HEK293 (cell line): ENCODE data around the gene COL6A1.
A peak's percentile ranks its signal among the peaks of the same experiment; 100 is the strongest.

Experiments used
- CTCF ChIA-PET: fragments of 350-600 bp; formaldehyde crosslinking; extraction: SDS; loops from one replicate; lab custom pipeline; 2021; ENCODE audit warnings: antibody characterized with exemption; lab: Yijun Ruan, JAX
- POLR2A ChIA-PET: fragments of 300-600 bp; formaldehyde crosslinking; extraction: SDS; loops from one replicate; lab custom pipeline; 2020; ENCODE audit warnings: antibody characterized with exemption, inconsistent platforms; lab: Yijun Ruan, JAX
- H3K27ac ChIP-seq: fragments of 200-500 bp; sonication (Bioruptor generic); 2 replicates; pipeline ENCODE4 v1.5.1; 2014; ENCODE audit warnings: low read depth, low read length, control low read depth, inconsistent platforms; ENCODE audit errors: extremely low read depth
- H3K36me3 ChIP-seq, 2 experiments: fragments of 200-500 bp in 1 of 2; sonication (Bioruptor generic) in 1 of 2; 1 replicate in 1 of 2; 2 replicates in 1 of 2; pipeline ENCODE4 v1.5.1; 2014 to 2017; ENCODE audit warnings: inconsistent platforms in 2 of 2, low read length in 2 of 2; ENCODE audit not compliant: control insufficient read depth in 2 of 2, insufficient read depth in 1 of 2
- H3K4me1 ChIP-seq: fragments of 200-500 bp; sonication (Bioruptor generic); 2 replicates; pipeline ENCODE4 v1.5.1; 2014; ENCODE audit warnings: mild to moderate bottlenecking, low read length, inconsistent platforms; ENCODE audit not compliant: control insufficient read depth, insufficient read depth
- H3K4me3 ChIP-seq: 2 replicates; pipeline ENCODE4 v1.5.1; 2011; ENCODE audit warnings: low read depth, mild to moderate bottlenecking, control low read depth, low read length, moderate library complexity
- H3K9me3 ChIP-seq: fragments of 200-500 bp; sonication (Bioruptor generic); 2 replicates; pipeline ENCODE4 v1.5.1; 2014; ENCODE audit warnings: low read depth, low read length, inconsistent platforms; ENCODE audit not compliant: control insufficient read depth, insufficient read depth
- CTCF ChIP-seq: fragments of 450-650 bp; formaldehyde crosslinking; IDR thresholded peaks from 2 replicates; pipeline ENCODE4 v1.5.1; 2016; ENCODE audit warnings: missing biosample characterization, missing genetic modification characterization
- EGR2 ChIP-seq: fragments of 450-650 bp; formaldehyde crosslinking; IDR thresholded peaks from 2 replicates; pipeline ENCODE4 v1.5.1; 2016; ENCODE audit warnings: low read depth, missing biosample characterization, missing genetic modification characterization
- GLIS1 ChIP-seq: fragments of 450-650 bp; formaldehyde crosslinking; IDR thresholded peaks from 2 replicates; pipeline ENCODE4 v1.5.1; 2016; ENCODE audit warnings: missing biosample characterization, missing genetic modification characterization
- KLF1 ChIP-seq: fragments of 450-650 bp; formaldehyde crosslinking; IDR thresholded peaks from 2 replicates; pipeline ENCODE4 v1.5.1; 2016; ENCODE audit warnings: missing biosample characterization, missing genetic modification characterization
- KLF17 ChIP-seq: fragments of 450-650 bp; formaldehyde crosslinking; IDR thresholded peaks from 2 replicates; pipeline ENCODE4 v1.5.1; 2016; ENCODE audit warnings: missing biosample characterization, missing genetic modification characterization
- PRDM10 ChIP-seq: fragments of 450-650 bp; formaldehyde crosslinking; IDR thresholded peaks from 2 replicates; pipeline ENCODE4 v1.5.1; 2016; ENCODE audit warnings: missing biosample characterization, missing genetic modification characterization
- SETDB1 ChIP-seq: IDR thresholded peaks from one replicate; pipeline ENCODE4 v1.6.1; 2017; ENCODE audit warnings: mild to moderate bottlenecking, low read length, moderate library complexity, mixed read lengths; ENCODE audit not compliant: insufficient read length
- SP2 ChIP-seq: fragments of 450-650 bp; formaldehyde crosslinking; IDR thresholded peaks from 2 replicates; pipeline ENCODE4 v1.5.1; 2016; ENCODE audit warnings: missing biosample characterization, missing genetic modification characterization
- SP3 ChIP-seq: fragments of 450-650 bp; formaldehyde crosslinking; IDR thresholded peaks from 2 replicates; pipeline ENCODE4 v1.5.1; 2016; ENCODE audit warnings: missing biosample characterization, missing genetic modification characterization
- SP7 ChIP-seq: fragments of 450-650 bp; formaldehyde crosslinking; IDR thresholded peaks from 2 replicates; pipeline ENCODE4 v1.5.1; 2016; ENCODE audit warnings: missing biosample characterization, missing genetic modification characterization
- WT1 ChIP-seq: fragments of 450-650 bp; formaldehyde crosslinking; IDR thresholded peaks from 2 replicates; pipeline ENCODE4 v1.5.1; 2016; ENCODE audit warnings: missing biosample characterization, missing genetic modification characterization
- ZBTB26 ChIP-seq: fragments of 450-650 bp; formaldehyde crosslinking; optimal IDR thresholded peaks from 2 replicates; pipeline ENCODE3; 2016; ENCODE audit warnings: missing biosample characterization, mild to moderate bottlenecking, missing genetic modification characterization
- ZFHX2 ChIP-seq: fragments of 450-650 bp; formaldehyde crosslinking; conservative IDR thresholded peaks from 2 replicates; pipeline ENCODE4 v1.5.1; 2016; ENCODE audit warnings: missing biosample characterization, missing genetic modification characterization
- ZNF18 ChIP-seq: fragments of 450-650 bp; formaldehyde crosslinking; IDR thresholded peaks from 2 replicates; pipeline ENCODE4 v1.5.1; 2016; ENCODE audit warnings: missing biosample characterization, missing genetic modification characterization
- ZNF335 ChIP-seq: fragments of 450-650 bp; formaldehyde crosslinking; conservative IDR thresholded peaks from 2 replicates; pipeline ENCODE4 v1.5.1; 2016; ENCODE audit warnings: missing biosample characterization, missing genetic modification characterization
- ZNF501 ChIP-seq: fragments of 450-650 bp; formaldehyde crosslinking; IDR thresholded peaks from 2 replicates; pipeline ENCODE4 v1.5.1; 2016; ENCODE audit warnings: missing biosample characterization, missing genetic modification characterization
- ZNF670 ChIP-seq: fragments of 450-650 bp; formaldehyde crosslinking; IDR thresholded peaks from 2 replicates; pipeline ENCODE4 v1.5.1; 2016; ENCODE audit warnings: missing biosample characterization, missing genetic modification characterization, low read depth
- ZNF692 ChIP-seq: fragments of 450-650 bp; formaldehyde crosslinking; IDR thresholded peaks from 2 replicates; pipeline ENCODE4 v1.5.1; 2016; ENCODE audit warnings: missing biosample characterization, missing genetic modification characterization
- ZNF768 ChIP-seq: fragments of 450-650 bp; formaldehyde crosslinking; IDR thresholded peaks from 2 replicates; pipeline ENCODE4 v1.5.1; 2018; ENCODE audit warnings: missing biosample characterization, mild to moderate bottlenecking, missing genetic modification characterization

The COL6A1 gene

GRCh38 chr21:45948576-45949141, 32.9 kb upstream of the COL6A1 start (continued):
- no peak for TF ChIP-seq ZNF692 (tag by site-specific recombination)
- peak; percentile 98 for TF ChIP-seq KLF1
- peak; percentile 32; the same call in 1 of the 2 replicates for TF ChIP-seq PRDM10 (tag by site-specific recombination)
- 0 out of 2 replicates have a peak, but pooled peaks have one; percentile 9 for TF ChIP-seq WT1
- peak; percentile 82 for TF ChIP-seq EGR2 (tag by site-specific recombination)
- no peak for TF ChIP-seq ZNF335 (tag by site-specific recombination)
- no peak for TF ChIP-seq ZBTB26 (tag by site-specific recombination)

GRCh38 chr21:45949928-45950739, 31.4 kb upstream of the COL6A1 start:
- H3K4me3 ChIP-seq, result no peak overlapping the region
- TF ChIP-seq ZFHX2, result peak; percentile 48
- no peak for TF ChIP-seq SETDB1
- TF ChIP-seq, all 188 proteins: peak for 1
- Histone ChIP-seq H3K27ac (no peak overlapping the region), H3K4me1 (peaks cover 9% of the 10 kb centered on the region), H3K9me3 (no peaks in the 10 kb centered on the region), H3K36me3 (no peaks in the 10 kb centered on the region)
- ChIA-PET POLR2A (no interaction called here), CTCF (interaction anchor here (0.7 to 1.3 kb wide), 3 partner anchors 20 to 485 kb away, joined by 3 to 7 read pairs (median 3); no protein-coding TSS in a partner anchor)

- Histone ChIP-seq H3K4me1 (peaks cover 9% of the 10 kb centered on the region), H3K27ac (no peak overlapping the region), H3K4me3 (no peak overlapping the region), H3K36me3 (no peaks in the 10 kb centered on the region), H3K9me3 (no peaks in the 10 kb centered on the region)
- POLR2A ChIA-PET, result no interaction called here
- CTCF ChIA-PET, result interaction anchor here (1.3 to 1.5 kb wide), 2 partner anchors 20 to 22 kb away, joined by 3 to 5 read pairs; no protein-coding TSS in a partner anchor
- TF ChIP-seq SP2 (tag by site-specific recombination), result peak; percentile 74
- TF ChIP-seq ZNF501 (tag by site-specific recombination), result no peak
- TF ChIP-seq EGR2 (tag by site-specific recombination), result peak; percentile 92
- TF ChIP-seq ZNF18, result peak; percentile 87
- peak; percentile 57; the same call in 1 of the 2 replicates for TF ChIP-seq SP7 (tag by site-specific recombination)
- TF ChIP-seq CTCF, result no peak
- TF ChIP-seq SP3 (tag by site-specific recombination), result peak; percentile 75
- peak; percentile 63 for TF ChIP-seq GLIS1 (tag by site-specific recombination)
- TF ChIP-seq ZNF768 (tag by site-specific recombination), result no peak
- TF ChIP-seq ZNF670 (tag by site-specific recombination), result no peak
- peak; percentile 67; the same call in 1 of the 2 replicates for TF ChIP-seq KLF17 (tag by site-specific recombination)
These were observed 30.6 kb upstream of the COL6A1 start for GRCh38 chr21:45950740-45951515.
